GM21381 (cell line): ENCODE results near the gene ISCU.
"Not testable (repeated sequence)": the region's sequence is repeated elsewhere in the genome, so short reads cannot be mapped to it uniquely, and the experiment has no call there.

ENCODE experiments used
- ATAC-seq: cut with Tn5 transposase; IDR thresholded peaks from one replicate; pipeline ENCODE4 v1.9.1; 2021; ENCODE audit warnings: mild to moderate bottlenecking, moderate library complexity; ENCODE audit not compliant: unreplicated experiment

ISCU gene

GRCh38 chr12:108586306-108586705 is 23.9 kb downstream of the ISCU start:
- ATAC-seq: no peak

DNA sequence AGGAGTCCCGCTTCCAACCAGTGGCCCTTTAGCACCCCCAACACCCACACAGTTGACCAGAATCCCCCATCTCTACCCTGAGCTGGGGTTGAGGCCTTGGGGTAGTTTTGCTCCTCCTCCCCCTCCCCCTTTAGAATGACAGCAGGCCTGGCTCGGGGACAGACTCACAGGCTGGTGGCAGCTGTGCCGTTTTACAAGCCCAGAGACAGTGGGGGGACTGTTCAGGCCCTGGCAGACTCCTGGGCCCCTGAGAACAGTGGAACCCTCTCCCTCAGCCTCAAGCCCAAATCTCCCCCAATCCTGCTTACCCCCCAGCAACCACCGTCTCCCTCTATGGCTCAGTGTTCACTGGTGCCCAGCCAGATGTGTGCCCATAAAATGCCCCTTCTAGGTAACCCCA is 25.4 kb downstream of the ISCU start:
- no peak for ATAC-seq

DNA sequence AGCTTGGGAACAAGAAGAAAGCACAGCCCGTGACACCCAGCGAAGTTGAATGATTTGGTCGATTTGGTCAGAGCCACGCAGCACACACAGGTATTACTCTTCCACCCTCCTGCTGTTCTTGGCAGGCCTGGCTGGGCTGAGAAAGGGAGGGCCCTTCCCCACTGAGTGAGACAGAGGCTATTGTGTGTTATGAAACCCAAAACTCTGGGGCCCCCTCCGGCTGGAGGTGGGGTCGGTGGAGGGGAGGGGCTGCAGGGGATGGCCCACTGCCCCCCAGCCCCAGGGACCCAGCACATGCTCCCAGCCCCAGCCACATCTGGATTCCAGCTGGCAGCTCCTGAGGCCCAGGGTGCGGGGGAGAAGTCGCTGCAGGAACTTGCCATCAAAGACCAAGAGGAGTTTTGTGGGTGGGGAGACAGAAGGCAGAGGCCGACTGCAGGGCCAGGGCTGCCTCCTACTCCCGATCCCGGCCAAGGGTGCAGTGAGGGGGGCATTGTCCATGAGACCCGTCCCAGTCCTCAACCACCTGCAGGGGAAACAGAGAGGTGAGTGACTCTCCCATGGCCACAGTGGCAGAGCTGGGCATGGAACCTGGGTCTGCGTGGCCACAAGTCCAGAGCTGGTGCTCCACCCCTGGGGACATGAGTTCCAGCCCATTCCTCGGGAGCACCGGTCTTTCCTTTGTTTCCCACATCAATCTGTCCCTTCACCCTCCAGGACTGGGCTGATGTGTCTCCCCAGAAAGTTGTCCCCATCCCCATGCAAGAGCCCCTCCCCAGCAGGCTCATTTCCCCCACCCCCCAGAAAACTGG is 26.8 kb downstream of the ISCU start:
- no peak for ATAC-seq

- ATAC-seq: no peak
Measured at GRCh38 chr12:108589840-108590229, 27.4 kb downstream of the ISCU start.

DNA sequence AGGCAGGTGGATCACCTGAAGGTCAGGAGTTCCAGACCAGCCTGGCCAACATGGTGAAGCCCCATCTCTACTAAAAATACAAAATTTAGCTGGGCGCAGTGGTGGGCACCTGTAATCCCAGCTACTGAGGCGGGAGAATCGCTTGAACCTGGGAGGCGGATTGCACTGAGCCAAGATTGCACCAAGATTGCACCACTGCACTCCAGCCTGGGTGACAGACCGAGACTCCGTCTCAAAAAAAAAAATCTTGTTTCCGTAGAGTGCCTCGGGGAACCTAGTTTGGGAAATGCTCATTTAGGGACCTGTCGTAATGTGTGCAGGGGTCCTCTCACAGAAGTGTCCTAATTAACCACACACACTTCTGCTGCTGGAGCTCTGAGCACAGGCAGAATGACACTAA is 28.1 kb downstream of the ISCU start:
- not testable (repeated sequence) for ATAC-seq

DNA sequence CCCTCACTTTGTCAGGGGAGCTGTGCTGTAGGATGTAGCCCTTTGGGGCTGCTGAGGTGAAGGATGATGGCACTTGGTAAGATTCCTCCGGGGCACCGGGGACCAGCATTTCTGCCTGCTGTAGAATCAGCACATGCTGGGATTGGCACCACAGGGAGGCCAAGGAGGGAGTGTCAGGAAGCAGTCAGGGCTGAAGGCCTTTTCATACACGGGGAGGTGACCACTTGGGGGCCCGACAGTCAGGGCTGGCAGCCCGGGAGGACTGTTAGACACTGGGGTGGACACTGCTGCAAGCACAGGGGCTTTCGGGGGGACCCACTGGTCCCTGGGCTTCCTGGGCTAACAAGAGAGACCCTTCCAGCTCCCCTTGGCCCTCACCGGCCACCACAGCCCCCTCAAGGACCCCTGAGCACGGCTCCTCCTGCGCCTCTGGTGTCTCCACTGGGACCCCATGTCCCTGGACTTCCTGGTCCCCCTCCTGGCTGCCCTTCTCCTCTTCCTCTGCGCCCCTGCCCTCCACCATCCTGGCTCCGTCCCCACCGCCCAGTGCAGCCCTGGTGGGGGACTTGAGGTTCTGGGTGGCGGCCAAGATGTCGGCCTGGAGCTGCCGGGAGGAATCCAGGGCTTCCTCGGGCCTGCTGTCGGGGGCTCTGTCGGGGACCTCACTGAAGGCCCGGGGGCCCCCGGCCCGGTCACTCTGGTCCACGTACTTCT is 29.0 kb downstream of the ISCU start:
- ATAC-seq: no peak

DNA sequence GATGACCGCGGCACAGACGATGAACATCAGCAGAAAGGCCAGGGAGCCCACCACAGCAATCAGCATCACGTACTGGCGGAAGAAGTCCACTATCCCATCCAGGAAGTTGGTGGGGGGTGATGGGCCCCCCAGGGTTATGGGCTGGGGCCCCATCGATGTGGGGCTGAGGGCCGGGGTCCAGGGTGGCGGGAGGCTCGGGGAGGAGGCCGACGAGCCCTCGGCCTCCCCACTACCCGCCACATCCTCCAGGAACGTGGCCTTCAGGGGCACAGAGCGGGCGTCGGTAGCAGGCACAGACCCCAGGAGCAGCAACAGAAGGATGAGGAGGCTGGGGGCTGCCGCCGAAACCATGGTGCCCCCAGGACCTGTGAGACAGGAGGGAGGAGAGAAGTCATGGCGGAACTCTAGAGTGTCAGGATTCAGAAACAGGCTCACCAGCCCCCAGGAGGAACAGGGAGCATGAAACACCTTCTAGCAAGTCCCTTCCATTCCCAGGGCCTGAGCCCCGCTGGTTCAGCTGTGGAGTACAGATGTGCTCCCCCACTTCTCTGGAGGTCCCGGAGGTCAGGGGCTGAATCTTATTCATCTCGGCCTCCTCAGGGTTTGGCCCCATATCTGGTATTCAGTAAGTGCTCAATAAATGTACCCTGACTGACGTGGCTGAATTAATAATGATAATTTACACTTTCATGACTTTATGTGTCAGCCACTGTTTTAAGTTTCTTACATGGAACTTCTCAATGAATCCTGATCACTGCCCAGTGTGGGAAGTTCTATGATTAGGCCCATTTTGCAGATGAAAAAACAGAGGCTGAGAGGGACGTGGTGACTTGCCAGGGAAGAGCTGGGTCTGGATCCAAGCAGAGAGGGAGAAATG is 29.9 kb downstream of the ISCU start:
- no peak for ATAC-seq

DNA sequence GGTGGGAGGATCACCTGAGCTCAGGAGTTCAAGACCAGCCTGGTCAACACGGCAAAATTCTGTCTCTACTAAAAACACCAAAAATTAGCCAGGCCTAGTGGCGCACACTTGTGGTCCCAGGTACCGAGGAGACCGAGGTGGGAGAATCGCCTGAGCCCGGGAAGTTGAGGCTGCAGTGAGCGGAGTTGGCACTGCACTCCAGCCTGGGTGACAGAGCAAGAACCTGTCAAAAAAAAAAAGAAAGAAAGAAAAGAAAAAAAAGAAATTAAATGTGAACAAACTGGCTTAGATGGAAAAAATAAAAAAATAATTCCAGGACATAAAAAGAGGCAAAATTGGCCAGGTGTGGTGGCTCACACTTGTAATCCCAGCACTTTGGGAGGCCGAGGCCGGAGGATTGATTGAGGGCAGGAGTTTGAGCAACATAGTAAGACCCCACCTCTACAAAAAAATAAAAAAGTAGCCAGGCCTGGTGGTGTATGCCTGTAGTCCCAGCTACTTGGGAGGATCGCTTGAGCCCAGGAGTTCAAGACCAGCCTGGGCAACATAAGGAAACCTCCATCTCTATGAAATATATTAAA is 32.0 kb downstream of the ISCU start:
- no peak for ATAC-seq

GRCh38 chr12:108594960-108595710 is 32.7 kb downstream of the ISCU start:
- no peak for ATAC-seq

GRCh38 chr12:108595711-108596647 is 33.6 kb downstream of the ISCU start:
- no peak for ATAC-seq

- no peak for ATAC-seq
Measured at GRCh38 chr12:108596854-108597558, 34.6 kb downstream of the ISCU start.

GRCh38 chr12:108597559-108598471 is 35.4 kb downstream of the ISCU start, which contains the start of gene TMEM119:
Gene TMEM119 (minus strand): TSS chr12:108598084. CDS start chr12:108592383, 5,701 bp downstream.
- no peak for ATAC-seq

GRCh38 chr12:108598553-108599250 is 36.3 kb downstream of the ISCU start:
- ATAC-seq: no peak

- ATAC-seq: no peak
Measured at GRCh38 chr12:108599541-108599940, 37.1 kb downstream of the ISCU start.

GRCh38 chr12:108599948-108600701 is 37.7 kb downstream of the ISCU start:
- ATAC-seq: no peak

DNA sequence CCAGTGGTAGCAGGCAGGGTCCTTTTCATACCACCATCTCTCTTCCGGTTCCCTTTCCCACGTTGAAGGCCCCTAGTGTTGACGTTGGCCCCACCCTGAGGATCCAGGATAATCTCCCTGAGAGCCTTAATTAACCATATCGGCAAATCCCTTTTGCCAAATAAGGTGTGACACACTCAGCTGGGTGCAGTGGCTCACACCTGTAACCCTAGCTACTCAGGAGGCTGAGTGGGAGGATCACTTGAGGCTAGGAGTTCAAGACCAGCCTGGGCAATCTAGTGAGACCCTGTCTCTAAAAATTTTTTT is 38.3 kb downstream of the ISCU start:
- no peak for ATAC-seq
